Astrocyte (in vitro differentiated cells and primary cell): Measurements from ENCODE around the gene S100A7. TPM values are rescaled to one million over a fixed set of nuclear protein-coding genes. Genes with fewer than 3 reads are reported as not detected.

Experiments used
- DNase-seq: peaks from one replicate; pipeline ENCODE4 v3.0.0-alpha.2; 2010; ENCODE audit warnings: low read depth
- FAIRE-seq: peaks from 2 replicates; lab custom pipeline; 2011; peaks lifted over from hg19 to GRCh38; lab: Jason Lieb, UNC
- H2AFZ ChIP-seq: 2 replicates; pipeline ENCODE4 v1.6.0; 2012; ENCODE audit warnings: low read depth, low read length, inconsistent platforms
- H3K27ac ChIP-seq: 2 replicates; pipeline ENCODE4 v1.5.1; 2011; ENCODE audit warnings: low read depth, low read length, inconsistent platforms
- H3K27me3 ChIP-seq: 2 replicates; pipeline ENCODE4 v1.6.0; 2011; ENCODE audit warnings: low read length, inconsistent platforms; ENCODE audit not compliant: insufficient read depth
- H3K36me3 ChIP-seq: 2 replicates; pipeline ENCODE4 v1.5.1; 2011; ENCODE audit warnings: low read length, inconsistent platforms; ENCODE audit not compliant: insufficient read depth
- H3K4me1 ChIP-seq: 2 replicates; pipeline ENCODE4 v1.5.1; 2011; ENCODE audit warnings: low read length, inconsistent platforms; ENCODE audit not compliant: insufficient read depth
- H3K4me2 ChIP-seq: 2 replicates; pipeline ENCODE4 v1.6.0; 2012; ENCODE audit warnings: low read length, inconsistent platforms
- H3K4me3 ChIP-seq: 2 replicates; pipeline ENCODE4 v1.5.1; 2011; ENCODE audit warnings: low read depth, mild to moderate bottlenecking, low read length, inconsistent platforms; ENCODE audit not compliant: insufficient read depth
- H3K79me2 ChIP-seq: 2 replicates; pipeline ENCODE4 v1.6.0; 2012; ENCODE audit warnings: mild to moderate bottlenecking, low read length, inconsistent platforms; ENCODE audit not compliant: insufficient read depth
- H3K9ac ChIP-seq: 2 replicates; pipeline ENCODE4 v1.6.0; 2012; ENCODE audit warnings: mild to moderate bottlenecking, low read length, inconsistent platforms
- H3K9me3 ChIP-seq: 2 replicates; pipeline ENCODE4 v1.5.1; 2012; ENCODE audit warnings: low read depth, mild to moderate bottlenecking, low read length, inconsistent platforms; ENCODE audit not compliant: insufficient read depth
- H4K20me1 ChIP-seq: 2 replicates; pipeline ENCODE4 v1.6.0; 2012; ENCODE audit warnings: low read length, inconsistent platforms; ENCODE audit not compliant: insufficient read depth
- H3K27ac Mint-ChIP-seq: one replicate; pipeline ENCODE4 v1.8.0; 2021; ENCODE audit warnings: mild to moderate bottlenecking, mixed read lengths; ENCODE audit not compliant: unreplicated experiment
- H3K27me3 Mint-ChIP-seq: one replicate; pipeline ENCODE4 v1.8.0; 2021; ENCODE audit warnings: low read depth, mixed read lengths; ENCODE audit not compliant: unreplicated experiment
- H3K36me3 Mint-ChIP-seq: one replicate; pipeline ENCODE4 v1.8.0; 2021; ENCODE audit warnings: low read depth, mixed read lengths; ENCODE audit not compliant: unreplicated experiment
- H3K4me1 Mint-ChIP-seq: one replicate; pipeline ENCODE4 v1.8.0; 2021; ENCODE audit warnings: low read depth, mixed read lengths; ENCODE audit not compliant: unreplicated experiment
- H3K4me3 Mint-ChIP-seq: one replicate; pipeline ENCODE4 v1.8.0; 2021; ENCODE audit warnings: mild to moderate bottlenecking, moderate library complexity, mixed read lengths; ENCODE audit not compliant: unreplicated experiment
- H3K9me3 Mint-ChIP-seq: one replicate; pipeline ENCODE4 v1.8.0; 2021; ENCODE audit warnings: mild to moderate bottlenecking, mixed read lengths; ENCODE audit not compliant: unreplicated experiment
- EZH2 ChIP-seq: IDR thresholded peaks from 2 replicates; pipeline ENCODE4 v1.6.1; 2012; ENCODE audit warnings: mild to moderate bottlenecking, low read length, inconsistent platforms; ENCODE audit not compliant: insufficient read depth
- total RNA-seq: library from RNA; stranded (reverse); gene quantifications from 2 replicates; pipeline ENCODE4 v1.2.1, GENCODE V29; 2021
- TF ChIP-seq, protein P1 (sequence below): IDR thresholded peaks from 2 replicates; pipeline ENCODE4 v1.5.1; 2011; ENCODE audit warnings: low read depth, mild to moderate bottlenecking, inconsistent platforms, low read length, moderate library complexity; ENCODE audit not compliant: insufficient read depth

Gene S100A7
- total RNA-seq, 1 donor from 2014 or later, result not detected

DNA sequence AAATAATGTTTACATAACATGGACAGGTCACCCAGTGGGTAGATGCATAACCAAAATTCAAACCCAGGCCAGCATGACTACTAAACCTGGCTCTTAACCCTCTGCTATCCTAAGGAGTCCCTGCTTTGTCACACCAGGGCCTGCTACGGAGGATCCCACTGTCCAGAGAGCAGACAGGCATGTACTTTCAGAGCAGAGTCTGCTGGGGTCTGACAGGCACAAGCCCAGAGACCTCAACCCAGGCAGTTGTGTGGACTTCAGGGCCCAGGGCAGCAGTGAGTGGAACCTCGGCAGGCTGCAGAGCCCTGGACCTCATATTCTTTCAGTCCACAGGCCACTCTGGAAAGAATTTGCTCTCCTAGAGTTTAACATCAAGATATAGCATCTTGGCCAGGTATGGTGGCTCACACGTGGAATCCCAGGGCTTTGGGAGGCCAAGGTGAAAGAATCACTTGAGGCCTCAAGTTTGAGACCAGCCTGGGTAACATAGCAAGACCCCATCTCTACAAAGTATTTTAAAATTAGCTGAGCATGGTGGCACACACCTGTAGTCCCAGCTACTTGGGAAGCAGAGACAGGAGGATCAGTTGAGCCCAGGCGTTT, 16.1 kb upstream of the S100A7 start:
- H3K27ac ChIP-seq, result no peak overlapping the region
- no peak overlapping the region for H2AFZ ChIP-seq
- peaks cover 13% of the 10 kb centered on the region for H3K27me3 ChIP-seq
- no peaks in the 10 kb centered on the region for H4K20me1 ChIP-seq
- Mint-ChIP-seq H3K4me3 (no peak overlapping the region), H3K27me3 (peaks cover 27% of the 10 kb centered on the region), H3K9me3 (peaks cover 19% of the 10 kb centered on the region), H3K27ac (no peak overlapping the region), H3K4me1 (no peaks in the 10 kb centered on the region), H3K36me3 (no peaks in the 10 kb centered on the region)
- no peak overlapping the region for H3K4me2 ChIP-seq
- H3K4me3 ChIP-seq, result no peak overlapping the region
- DNase-seq (no peak), FAIRE-seq (no peak)
- no peak overlapping the region for H3K9ac ChIP-seq
- no peaks in the 10 kb centered on the region for H3K4me1 ChIP-seq
- no peaks in the 10 kb centered on the region for H3K36me3 ChIP-seq
- no peak for TF ChIP-seq EZH2
- TF ChIP-seq, protein P1, sequence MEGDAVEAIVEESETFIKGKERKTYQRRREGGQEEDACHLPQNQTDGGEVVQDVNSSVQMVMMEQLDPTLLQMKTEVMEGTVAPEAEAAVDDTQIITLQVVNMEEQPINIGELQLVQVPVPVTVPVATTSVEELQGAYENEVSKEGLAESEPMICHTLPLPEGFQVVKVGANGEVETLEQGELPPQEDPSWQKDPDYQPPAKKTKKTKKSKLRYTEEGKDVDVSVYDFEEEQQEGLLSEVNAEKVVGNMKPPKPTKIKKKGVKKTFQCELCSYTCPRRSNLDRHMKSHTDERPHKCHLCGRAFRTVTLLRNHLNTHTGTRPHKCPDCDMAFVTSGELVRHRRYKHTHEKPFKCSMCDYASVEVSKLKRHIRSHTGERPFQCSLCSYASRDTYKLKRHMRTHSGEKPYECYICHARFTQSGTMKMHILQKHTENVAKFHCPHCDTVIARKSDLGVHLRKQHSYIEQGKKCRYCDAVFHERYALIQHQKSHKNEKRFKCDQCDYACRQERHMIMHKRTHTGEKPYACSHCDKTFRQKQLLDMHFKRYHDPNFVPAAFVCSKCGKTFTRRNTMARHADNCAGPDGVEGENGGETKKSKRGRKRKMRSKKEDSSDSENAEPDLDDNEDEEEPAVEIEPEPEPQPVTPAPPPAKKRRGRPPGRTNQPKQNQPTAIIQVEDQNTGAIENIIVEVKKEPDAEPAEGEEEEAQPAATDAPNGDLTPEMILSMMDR, result no peak
- H3K9me3 ChIP-seq, result no peaks in the 10 kb centered on the region
- H3K79me2 ChIP-seq, result no peaks in the 10 kb centered on the region

DNA sequence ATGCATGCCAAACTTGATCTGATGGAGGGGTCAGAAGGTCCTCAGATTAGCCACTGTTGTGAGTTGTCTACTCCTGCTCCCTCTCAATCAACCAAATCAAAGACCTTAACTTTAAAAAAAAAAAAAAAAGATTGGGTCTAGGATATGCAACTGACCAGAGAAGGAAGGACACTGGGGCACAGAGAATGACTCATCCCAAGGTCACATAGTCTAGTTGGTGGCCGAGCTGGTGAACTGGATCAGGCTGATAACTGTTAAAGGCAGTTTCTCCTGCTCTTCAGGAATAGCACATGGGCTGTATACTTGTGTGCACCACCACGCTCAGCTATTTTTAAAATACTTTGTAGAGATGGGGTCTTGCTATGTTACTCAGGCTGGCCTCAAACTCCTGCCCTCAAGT, 14.8 kb upstream of the S100A7 start:
- no peak overlapping the region for H3K9ac ChIP-seq

DNA sequence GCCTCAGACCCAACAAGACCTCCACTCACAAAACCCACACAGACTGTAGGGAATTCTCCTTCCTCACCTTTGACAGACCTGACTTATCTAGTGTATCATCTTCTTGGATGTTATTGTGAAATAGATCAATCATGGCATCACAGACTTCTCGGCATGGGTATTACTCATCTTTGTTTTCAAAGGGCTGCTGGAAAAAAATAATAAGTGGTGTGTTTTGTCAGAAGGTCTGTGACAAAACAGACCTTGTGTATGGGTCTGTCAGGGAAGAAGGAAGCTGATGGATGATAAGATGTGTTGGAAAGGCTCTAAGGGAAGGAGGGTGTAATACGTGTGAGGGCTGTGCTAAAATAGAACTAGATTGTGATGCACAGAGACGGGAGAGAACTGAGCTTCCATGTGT, 13.9 kb upstream of the S100A7 start:
- H3K36me3 ChIP-seq, result no peaks in the 10 kb centered on the region
- H3K9me3 ChIP-seq, result no peaks in the 10 kb centered on the region
- H4K20me1 ChIP-seq, result no peaks in the 10 kb centered on the region
- peaks cover 9% of the 10 kb centered on the region for H3K27me3 ChIP-seq
- no peaks in the 10 kb centered on the region for H3K4me1 Mint-ChIP-seq
- H3K4me3 ChIP-seq, result no peak overlapping the region
- no peak overlapping the region for H3K9ac ChIP-seq
- no peak overlapping the region for H3K27ac Mint-ChIP-seq
- TF ChIP-seq, protein P1, result no peak
- TF ChIP-seq EZH2, result no peak
- peaks cover 34% of the 10 kb centered on the region for H3K27me3 Mint-ChIP-seq
- no peak overlapping the region for H3K27ac ChIP-seq
- no peak overlapping the region for H2AFZ ChIP-seq
- peaks cover 28% of the 10 kb centered on the region for H3K9me3 Mint-ChIP-seq
- DNase-seq (no peak), FAIRE-seq (no peak)
- H3K79me2 ChIP-seq, result no peaks in the 10 kb centered on the region
- no peak overlapping the region for H3K4me2 ChIP-seq
- no peak overlapping the region for H3K4me3 Mint-ChIP-seq
- H3K36me3 Mint-ChIP-seq, result no peaks in the 10 kb centered on the region
- no peaks in the 10 kb centered on the region for H3K4me1 ChIP-seq

More for the DNA sequence above, 14.8 kb upstream of the S100A7 start:
- Histone ChIP-seq H3K36me3 (no peaks in the 10 kb centered on the region), H3K4me3 (no peak overlapping the region), H3K4me1 (no peaks in the 10 kb centered on the region), H3K9me3 (no peaks in the 10 kb centered on the region), H3K27me3 (peaks cover 13% of the 10 kb centered on the region), H4K20me1 (no peaks in the 10 kb centered on the region), H3K79me2 (no peaks in the 10 kb centered on the region), H3K27ac (no peak overlapping the region), H2AFZ (no peak overlapping the region), H3K4me2 (no peak overlapping the region)
- H3K27me3 Mint-ChIP-seq, result peaks cover 29% of the 10 kb centered on the region
- H3K9me3 Mint-ChIP-seq, result peaks cover 22% of the 10 kb centered on the region
- FAIRE-seq (no peak), DNase-seq (no peak)
- no peaks in the 10 kb centered on the region for H3K36me3 Mint-ChIP-seq
- TF ChIP-seq, protein P1, result no peak
- TF ChIP-seq EZH2, result no peak
- no peak overlapping the region for H3K4me3 Mint-ChIP-seq
- no peaks in the 10 kb centered on the region for H3K4me1 Mint-ChIP-seq
- no peak overlapping the region for H3K27ac Mint-ChIP-seq
